Gastrocnemius medialis (tissue), 4 donors: ENCODE results near the gene DIP2B. TPM values are rescaled to one million over a fixed set of nuclear protein-coding genes. Genes with fewer than 3 reads are reported as not detected.

Experiments used
- ATAC-seq, 2 donors: fragments of 150-250 bp; one replicate each; pipeline ENCODE4 v1.9.1; 2016
- DNase-seq, 2 donors: peaks; one replicate each; pipeline ENCODE4 v3.0.0-alpha.2; 2019
- H3K27ac ChIP-seq, 4 donors: fragments of 200-600 bp; sonication (generic); 1 replicate in 1 of 4; 2 replicates in 3 of 4; pipeline ENCODE4 v1.5.1; 2016 to 2018; ENCODE audit warnings: mild to moderate bottlenecking in 2 of 4, moderate library complexity in 1 of 4
- H3K27me3 ChIP-seq, 3 donors: fragments of 200-600 bp; sonication (generic) in 2 of 3; 1 replicate in 1 of 3; 2 replicates in 2 of 3; pipeline versions ENCODE4 v1.5.1 to v1.6.0; 2016 to 2019; ENCODE audit warnings: mild to moderate bottlenecking in 1 of 3, moderate library complexity in 1 of 3
- H3K36me3 ChIP-seq, 2 donors: fragments of 200-600 bp; sonication (generic) in 1 of 2; one replicate each; pipeline ENCODE4 v1.5.1; 2017 to 2018
- H3K4me1 ChIP-seq, 2 donors: fragments of 200-600 bp; sonication (generic) in 1 of 2; one replicate each; pipeline ENCODE4 v1.5.1; 2016 to 2017; ENCODE audit warnings: mild to moderate bottlenecking in 2 of 2
- H3K4me3 ChIP-seq, 4 donors: fragments of 200-600 bp; sonication (generic) in 3 of 4; 1 replicate in 1 of 4; 2 replicates in 3 of 4; pipeline ENCODE4 v1.5.1; 2016 to 2019; ENCODE audit warnings: mild to moderate bottlenecking in 2 of 4
- H3K9me3 ChIP-seq, 3 donors: fragments of 200-600 bp; sonication (generic) in 2 of 3; 1 replicate in 1 of 3; 2 replicates in 2 of 3; pipeline ENCODE4 v1.5.1; 2016 to 2019
- CTCF ChIP-seq, 5 experiments: fragments of 450-650 bp in 3 of 5; fragments of 200-600 bp in 2 of 5; sonication (generic) in 2 of 5; IDR thresholded peaks in 4 of 5; conservative IDR thresholded peaks in 1 of 5; 1 replicate in 4 of 5; 2 replicates in 1 of 5; pipeline ENCODE4 v1.5.1; 2016 to 2019; ENCODE audit warnings: antibody characterized with exemption in 5 of 5, mild to moderate bottlenecking in 3 of 5, moderate library complexity in 3 of 5
- POLR2A ChIP-seq, 2 donors: fragments of 450-650 bp; IDR thresholded peaks; one replicate each; pipeline ENCODE4 v1.6.1; 2017; ENCODE audit warnings: antibody characterized with exemption in 2 of 2, mild to moderate bottlenecking in 2 of 2, moderate library complexity in 2 of 2
- in situ Hi-C, 4 donors: fragments of 200-750 bp; cut with MboI; loops; one replicate each; pipeline versions ENCODE4 v1.15.0 to v1.8.0; 2017; ENCODE audit warnings: low sequenced_read_pairs in 4 of 4
- intact Hi-C: fragments of 100-400 bp; cut with DNase I; formaldehyde crosslinking; loops from one replicate; pipeline ENCODE4 v1.15.1; 2023; ENCODE audit warnings: low total_unique reads
- total RNA-seq, 4 donors: library from RNA; depleted of rRNA; stranded (reverse); fragments of >200 nt; gene quantifications; one replicate each; pipeline versions ENCODE4 v1.1.0 to v1.2.3, GENCODE V29; 2016

The DIP2B gene
- total RNA-seq, 4 donors from 2014 or later = 11.5 to 15.2 (median 12.2) TPM

GRCh38 chr12:50641566-50641965 lies 136.8 kb downstream of the DIP2B start:
- in situ Hi-C loops (loop anchor here in 1 of 4 donors (5.0 kb wide), 1 partner anchor 139 kb away; the partner anchor contains the start of gene DIP2B), intact Hi-C loops (no loop called here)

GRCh38 chr12:50642035-50642451 lies 137.3 kb downstream of the DIP2B start:
- Histone ChIP-seq H3K27ac (peak overlapping the region in 2 of 4 donors; percentile 49 to 65), H3K36me3 (no peaks in the 10 kb centered on the region), H3K4me3 (no peak overlapping the region), H3K27me3 (no peaks in the 10 kb centered on the region), H3K9me3 (no peaks in the 10 kb centered on the region), H3K4me1 (peaks cover 9 to 46% of the 10 kb centered on the region in 2 donors)
- DNase-seq (no peak), ATAC-seq (peak; percentile 59 to 65)
- intact Hi-C loops (no loop called here), in situ Hi-C loops (loop anchor here in 1 of 4 donors (5.0 kb wide), 1 partner anchor 140 kb away; the partner anchor contains the start of gene DIP2B)
- TF ChIP-seq POLR2A (IDR thresholded peaks at IDR 0.05) = no peak
- no peak for TF ChIP-seq CTCF (IDR thresholded peaks at IDR 0.05 in 4 of 5, conservative IDR thresholded peaks at IDR 0.05 in 1 of 5)

More at GRCh38 chr12:50641566-50641965, 136.8 kb downstream of the DIP2B start:
- Histone ChIP-seq H3K4me3 (no peak overlapping the region), H3K4me1 (peaks cover 9 to 46% of the 10 kb centered on the region in 2 donors), H3K36me3 (no peaks in the 10 kb centered on the region), H3K27me3 (no peaks in the 10 kb centered on the region), H3K27ac (peak overlapping the region in 3 of 4 donors; percentile 7 to 65 (median 49)), H3K9me3 (no peaks in the 10 kb centered on the region)
- no peak for TF ChIP-seq CTCF (IDR thresholded peaks at IDR 0.05 in 4 of 5, conservative IDR thresholded peaks at IDR 0.05 in 1 of 5)
- TF ChIP-seq POLR2A (IDR thresholded peaks at IDR 0.05) = no peak
- no peak for ATAC-seq
- no peak for DNase-seq

GRCh38 chr12:50642761-50643160 lies 138.0 kb downstream of the DIP2B start:
- Histone ChIP-seq H3K9me3 (no peaks in the 10 kb centered on the region), H3K4me1 (peaks cover 9 to 44% of the 10 kb centered on the region in 2 donors), H3K36me3 (no peaks in the 10 kb centered on the region), H3K27ac (peak overlapping the region in 1 of 4 donors; percentile 65), H3K27me3 (no peaks in the 10 kb centered on the region), H3K4me3 (no peak overlapping the region)
- no peak for TF ChIP-seq POLR2A (IDR thresholded peaks at IDR 0.05)
- TF ChIP-seq CTCF (IDR thresholded peaks at IDR 0.05 in 4 of 5, conservative IDR thresholded peaks at IDR 0.05 in 1 of 5) = no peak
- DNase-seq = no peak
- in situ Hi-C loops = loop anchor here in 1 of 4 donors (5.0 kb wide), 1 partner anchor 140 kb away; the partner anchor contains the start of gene DIP2B
- no peak for ATAC-seq
- intact Hi-C loops = no loop called here

GRCh38 chr12:50647031-50647430 lies 142.2 kb downstream of the DIP2B start:
- in situ Hi-C loops = no loop called here

More at GRCh38 chr12:50647031-50647430, 142.2 kb downstream of the DIP2B start:
- TF ChIP-seq CTCF (IDR thresholded peaks at IDR 0.05 in 4 of 5, conservative IDR thresholded peaks at IDR 0.05 in 1 of 5) (no peak), POLR2A (IDR thresholded peaks at IDR 0.05) (no peak)
- no peak for DNase-seq
- peaks cover 0 to 12% of the 10 kb centered on the region in 2 donors for H3K4me1 ChIP-seq
- H3K36me3 ChIP-seq = no peaks in the 10 kb centered on the region
- H3K27me3 ChIP-seq = no peaks in the 10 kb centered on the region
- intact Hi-C loops = no loop called here
- H3K27ac ChIP-seq = no peak overlapping the region
- H3K4me3 ChIP-seq = no peak overlapping the region
- ATAC-seq = no peak
- no peaks in the 10 kb centered on the region for H3K9me3 ChIP-seq
